Fibroblast of the conjunctiva (primary cell): ENCODE data around the gene PPP1R13B.
"Not testable (repeated sequence)": the region's sequence is repeated elsewhere in the genome, so short reads cannot be mapped to it uniquely, and the experiment has no call there.

Source experiments
- DNase-seq: peaks from one replicate; pipeline ENCODE4 v3.0.0-alpha.2; 2010; ENCODE audit warnings: low read depth

The PPP1R13B gene

DNA sequence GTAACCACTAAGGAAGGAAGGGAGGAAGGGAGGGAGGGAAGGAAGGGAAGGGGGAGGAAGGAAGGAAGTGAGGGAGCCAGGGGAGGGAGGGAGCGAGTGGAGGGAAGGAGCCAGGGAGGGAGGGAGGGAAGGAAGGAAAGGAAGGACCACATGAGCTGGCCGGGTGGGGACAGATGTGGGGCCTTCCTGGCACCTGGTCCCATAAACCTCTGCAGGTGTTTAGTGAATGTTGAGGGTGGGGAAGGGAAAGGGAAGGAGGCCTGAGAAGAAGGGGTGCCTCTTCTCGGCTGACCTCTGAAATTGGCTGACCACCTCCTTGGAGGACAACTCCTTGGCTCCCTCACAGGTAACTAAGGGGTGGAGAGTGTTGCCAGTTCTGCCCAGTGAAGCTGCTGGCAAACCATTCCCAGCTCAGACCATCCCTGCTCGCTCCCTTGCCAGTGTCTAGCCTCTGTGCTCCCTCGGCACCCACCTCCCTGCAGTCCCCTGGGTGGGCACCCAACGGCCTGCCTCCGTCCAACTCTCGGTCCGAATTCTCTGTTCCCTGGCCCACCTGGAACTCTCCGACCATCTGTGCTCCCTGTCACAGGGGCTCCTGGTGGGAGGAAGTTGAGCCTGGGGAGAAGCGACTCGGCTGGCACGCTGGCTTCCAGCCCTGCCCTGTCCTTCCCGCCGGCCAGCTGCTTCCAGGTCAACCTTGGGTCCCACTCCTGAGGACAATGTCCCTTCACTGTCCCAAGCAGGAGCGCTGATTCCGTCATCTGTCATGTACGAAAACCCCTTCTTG is 12.2 kb upstream of the PPP1R13B start:
- DNase-seq: no peak

DNA sequence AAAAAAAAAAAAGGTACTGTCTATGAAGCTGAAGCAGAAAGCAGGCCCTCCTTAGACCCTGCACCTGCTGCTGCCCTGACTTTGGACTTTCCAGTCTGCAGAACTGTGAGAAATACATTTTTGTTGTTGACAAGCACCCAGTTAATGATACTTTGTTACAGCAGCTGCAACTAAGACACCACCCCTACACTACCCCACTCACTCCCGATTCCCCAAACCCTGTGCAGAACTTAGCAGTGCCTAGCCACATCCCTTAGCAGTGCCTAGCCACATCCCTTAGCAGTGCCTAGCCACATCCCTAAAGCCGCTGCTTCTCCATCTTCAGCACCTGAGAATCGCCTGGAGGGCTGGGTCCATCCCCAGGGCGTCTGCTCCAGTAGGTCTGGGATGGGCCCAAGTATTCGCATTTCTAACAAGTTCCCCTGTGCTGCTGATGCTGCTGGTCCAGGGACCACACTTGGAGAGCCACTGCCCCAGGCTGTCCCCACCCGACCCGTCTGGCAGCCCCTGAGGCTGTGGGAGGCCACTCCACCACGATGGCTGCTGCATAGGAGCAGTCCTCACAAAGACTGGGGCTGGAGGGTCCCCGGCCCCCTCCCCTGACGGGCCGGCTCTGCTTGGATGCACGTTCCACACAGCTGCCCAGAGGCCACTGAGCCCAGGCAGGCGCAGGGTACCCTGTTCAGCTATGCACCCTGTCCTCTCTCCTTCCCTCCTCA is 10.8 kb upstream of the PPP1R13B start:
- no peak for DNase-seq

DNA sequence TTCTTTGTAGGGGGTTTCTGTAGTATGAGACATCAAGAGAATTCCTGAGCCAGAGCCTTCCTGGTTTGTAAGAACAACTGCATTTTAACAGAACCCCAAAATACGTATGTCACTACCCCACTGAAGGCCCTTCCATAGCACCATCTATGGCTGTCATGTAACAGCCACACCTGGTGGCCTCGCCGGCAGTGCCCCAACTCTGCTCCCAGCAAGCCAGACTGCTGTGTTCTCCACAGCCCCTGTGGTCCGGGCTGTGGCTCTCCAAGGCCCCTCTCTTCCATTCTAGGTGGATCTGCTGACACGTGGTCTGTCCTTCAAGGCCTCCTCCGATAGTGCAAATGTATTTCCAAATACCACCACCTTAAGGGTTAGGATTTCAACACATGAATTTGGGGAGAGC is 9.9 kb upstream of the PPP1R13B start:
- DNase-seq: no peak

DNA sequence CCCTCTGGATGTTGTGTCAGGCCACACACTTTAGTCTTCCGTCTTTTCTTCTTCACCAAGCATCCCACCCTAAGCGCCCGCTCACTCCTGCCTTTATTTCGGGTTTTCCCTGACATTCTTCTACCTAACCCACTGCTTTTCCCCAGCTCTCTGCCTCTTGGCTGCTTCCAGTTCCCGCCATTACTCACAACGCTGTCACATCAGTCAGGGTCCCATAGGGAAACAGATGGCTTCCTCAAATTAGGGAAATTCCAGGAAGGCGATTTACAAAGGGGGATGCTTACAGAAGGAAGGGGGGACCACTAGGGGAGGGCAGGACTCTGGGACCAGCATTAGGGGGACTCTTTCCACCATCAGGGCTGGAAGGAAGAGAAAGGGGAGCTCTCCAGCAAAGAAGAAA is 9.2 kb upstream of the PPP1R13B start:
- DNase-seq: no peak

DNA sequence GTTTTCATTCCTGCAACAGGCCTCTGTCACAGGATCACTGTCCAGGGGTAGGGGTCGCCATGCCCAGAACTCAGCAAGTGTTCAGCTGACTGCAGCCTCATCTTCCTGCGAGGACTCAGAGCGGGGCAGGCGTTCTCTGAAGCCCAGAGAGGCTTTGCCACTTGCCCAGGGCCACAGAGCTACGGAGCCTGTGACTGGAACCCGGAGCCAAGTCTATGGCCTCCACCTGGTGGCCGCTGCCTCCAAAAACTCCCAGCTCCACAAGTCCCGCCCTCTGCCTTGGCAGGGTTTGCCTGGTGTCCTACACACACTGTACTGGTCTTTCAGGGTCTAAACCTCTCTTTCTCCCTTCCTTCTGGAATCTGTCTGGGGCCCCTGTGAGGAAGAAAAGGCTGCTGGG is 8.7 kb upstream of the PPP1R13B start:
- DNase-seq: no peak

DNA sequence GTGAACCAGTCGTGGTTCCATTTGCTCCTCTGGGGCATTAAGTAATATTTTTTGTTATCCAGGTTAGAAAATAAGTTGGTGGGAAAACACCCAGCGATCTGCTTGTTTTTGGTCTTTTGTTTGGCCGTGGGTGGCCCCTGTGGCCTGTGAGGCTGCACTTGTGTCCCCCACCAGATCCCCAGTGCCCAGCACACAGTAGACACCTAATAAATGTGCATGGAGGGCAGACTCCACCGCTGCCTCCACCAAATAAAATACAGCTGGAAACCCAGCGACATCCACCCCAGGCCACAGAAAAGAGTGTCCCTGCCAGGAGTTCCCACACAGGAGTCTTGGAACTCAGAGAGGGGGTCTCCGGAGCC is 8.3 kb upstream of the PPP1R13B start:
- no peak for DNase-seq

DNA sequence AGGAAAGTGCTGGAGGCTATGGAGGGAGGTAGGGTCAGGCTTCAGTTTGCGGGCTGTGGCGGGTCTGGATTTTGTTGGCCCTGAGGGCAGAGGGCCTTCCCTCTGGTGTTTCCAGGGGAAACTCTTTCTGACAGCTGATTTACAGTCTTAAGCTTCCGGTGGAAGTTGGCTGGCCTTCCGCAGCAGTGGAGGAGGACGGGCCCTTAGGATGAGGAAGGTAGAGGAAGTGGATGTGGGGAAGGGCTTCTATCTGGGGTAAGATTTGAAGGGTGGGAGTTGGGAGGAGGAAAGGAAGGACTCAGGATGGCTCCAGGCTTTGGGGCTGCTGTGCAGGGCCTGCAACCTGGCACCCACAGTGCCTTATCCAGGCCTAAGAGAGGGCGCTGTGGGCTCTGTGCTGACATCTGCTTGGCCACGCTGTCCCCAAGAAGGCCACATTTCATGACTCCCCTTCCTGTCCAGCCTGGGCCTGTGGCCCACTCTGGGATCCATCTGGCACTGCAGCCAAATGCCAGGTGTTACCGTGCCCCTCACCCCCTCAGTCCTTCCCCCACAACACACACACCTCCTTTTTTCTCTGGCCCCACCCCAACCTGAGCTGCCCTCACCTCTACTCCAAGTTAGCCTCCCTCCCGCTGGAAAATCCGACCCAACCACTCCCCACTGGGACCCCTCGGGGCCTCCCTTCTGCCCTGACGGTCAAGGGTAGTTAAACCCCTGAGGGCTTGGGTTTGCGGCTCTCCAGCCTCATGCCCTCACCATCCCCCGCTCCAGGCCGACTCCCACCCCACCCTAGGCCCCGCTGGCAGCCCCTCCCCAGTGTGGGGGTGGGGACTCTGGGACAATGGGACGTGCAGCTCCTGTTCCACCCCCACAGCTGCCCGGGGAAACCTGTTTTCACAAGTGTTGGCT is 7.7 kb upstream of the PPP1R13B start:
- no peak for DNase-seq

DNA sequence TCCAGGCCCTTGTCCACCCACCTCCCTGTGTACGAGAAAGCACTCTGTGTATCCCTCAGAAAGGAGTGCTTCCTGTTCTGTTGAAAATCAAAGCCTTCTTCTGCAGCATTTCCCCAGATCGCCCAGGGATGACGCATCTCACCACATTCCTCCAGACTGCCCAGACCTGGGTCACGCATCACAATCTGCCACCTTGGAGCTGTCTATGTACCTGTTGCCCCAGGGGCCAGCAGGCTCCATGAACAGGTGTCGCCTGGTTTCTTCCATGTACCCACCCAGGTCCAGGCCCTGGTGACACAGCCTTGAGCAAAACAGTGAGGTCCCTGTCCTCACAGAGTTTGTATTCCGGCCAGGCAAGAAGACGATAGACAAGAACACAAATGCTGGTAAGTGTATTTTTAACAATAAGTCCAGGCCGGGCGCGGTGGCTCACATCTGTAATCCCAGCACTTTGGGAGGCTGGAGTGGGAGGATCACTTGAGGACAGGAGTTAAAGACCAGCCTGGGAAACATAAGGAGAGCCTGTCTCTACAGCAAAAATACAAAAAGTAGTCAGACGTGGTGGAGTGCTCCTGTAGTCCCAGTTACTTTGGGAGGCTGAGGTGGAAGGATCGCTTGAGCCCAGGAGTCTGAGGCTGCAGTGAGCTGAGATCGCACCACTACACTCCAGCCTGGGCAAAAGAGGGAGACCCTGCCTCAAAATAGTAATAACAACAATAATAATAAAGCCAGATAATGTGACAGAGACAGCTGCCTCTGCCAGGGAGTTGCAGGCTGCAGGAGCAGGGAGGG is 6.8 kb upstream of the PPP1R13B start:
- DNase-seq: no peak

DNA sequence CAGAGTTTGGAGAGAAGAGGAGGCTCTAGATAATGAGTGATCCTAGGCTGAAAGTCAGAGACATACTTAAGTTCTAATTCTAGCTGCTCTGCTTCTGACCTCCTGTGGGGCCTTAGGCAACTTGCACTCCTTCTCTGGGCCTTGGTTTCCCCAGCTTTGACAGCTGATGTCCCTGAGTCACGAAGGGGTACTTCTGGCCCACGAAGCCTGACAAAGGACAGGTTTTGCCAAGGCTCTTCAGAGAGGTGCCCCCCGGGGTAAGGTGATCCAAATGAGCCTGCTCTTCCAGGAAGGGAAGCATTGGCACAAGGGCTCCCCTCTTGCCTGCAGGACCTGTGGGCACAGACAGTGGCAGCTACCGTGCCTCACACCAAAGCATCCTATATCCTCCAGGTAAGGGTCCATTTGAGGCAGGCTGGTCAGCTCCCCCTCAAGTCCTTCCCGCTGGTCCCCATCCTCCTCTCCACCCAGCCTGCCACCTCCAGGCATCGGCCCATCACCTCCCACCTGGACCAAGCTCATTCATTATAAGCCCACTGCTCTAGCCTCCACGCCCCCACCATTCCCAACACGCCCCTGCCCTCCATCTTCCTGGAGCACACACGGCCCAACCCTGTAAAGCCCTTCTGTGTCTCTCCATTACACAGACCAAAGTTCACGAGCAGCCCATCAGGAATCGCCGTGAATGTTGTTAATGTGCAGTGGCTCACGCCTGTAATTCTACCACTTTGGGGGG is 1.9 kb upstream of the PPP1R13B start:
- no peak for DNase-seq

DNA sequence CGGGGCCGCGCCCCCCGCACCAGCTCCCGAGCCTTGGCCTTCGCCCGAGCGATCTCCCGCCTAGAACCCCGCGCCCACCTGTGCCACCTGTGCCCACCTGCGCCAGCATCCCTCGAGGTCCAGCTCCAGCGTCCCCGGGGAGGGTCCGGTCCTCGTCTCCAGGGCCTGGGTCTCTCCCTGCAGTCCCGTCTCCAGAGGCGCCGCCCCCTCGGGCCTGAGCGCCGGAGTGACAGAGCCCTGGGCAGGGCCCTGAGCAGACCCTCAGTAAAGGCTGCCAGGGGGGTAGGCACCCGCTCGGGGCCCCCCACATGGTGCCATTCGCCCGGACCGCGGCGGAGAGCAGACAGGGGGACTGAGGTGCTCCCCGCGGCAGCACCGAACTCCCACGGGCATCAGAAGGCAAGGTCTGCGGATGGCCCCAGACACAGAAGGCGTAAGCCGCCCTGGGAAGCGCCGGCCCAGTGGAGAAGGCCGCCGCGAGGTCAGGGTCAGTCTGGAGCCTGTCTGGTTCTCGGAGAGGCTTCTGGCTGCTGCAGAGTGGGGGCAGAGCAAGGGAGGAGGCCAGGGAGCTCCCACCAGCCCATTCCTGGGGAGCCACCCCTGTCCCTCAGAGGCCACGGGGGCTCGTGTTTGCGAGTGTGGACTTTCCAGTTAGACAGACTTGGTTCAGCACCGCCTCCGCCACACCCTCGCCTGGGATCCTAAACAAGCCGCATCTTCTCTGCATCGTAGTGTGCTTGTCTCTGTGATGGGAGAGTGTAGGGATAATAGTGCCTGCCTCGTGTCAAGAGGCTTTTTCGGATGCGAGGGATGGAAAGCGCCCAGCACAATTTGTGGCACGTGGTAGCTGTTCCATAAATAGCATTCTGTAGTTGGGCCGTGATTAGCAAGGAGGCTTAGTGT is 1.1 kb upstream of the PPP1R13B start:
- no peak for DNase-seq

DNA sequence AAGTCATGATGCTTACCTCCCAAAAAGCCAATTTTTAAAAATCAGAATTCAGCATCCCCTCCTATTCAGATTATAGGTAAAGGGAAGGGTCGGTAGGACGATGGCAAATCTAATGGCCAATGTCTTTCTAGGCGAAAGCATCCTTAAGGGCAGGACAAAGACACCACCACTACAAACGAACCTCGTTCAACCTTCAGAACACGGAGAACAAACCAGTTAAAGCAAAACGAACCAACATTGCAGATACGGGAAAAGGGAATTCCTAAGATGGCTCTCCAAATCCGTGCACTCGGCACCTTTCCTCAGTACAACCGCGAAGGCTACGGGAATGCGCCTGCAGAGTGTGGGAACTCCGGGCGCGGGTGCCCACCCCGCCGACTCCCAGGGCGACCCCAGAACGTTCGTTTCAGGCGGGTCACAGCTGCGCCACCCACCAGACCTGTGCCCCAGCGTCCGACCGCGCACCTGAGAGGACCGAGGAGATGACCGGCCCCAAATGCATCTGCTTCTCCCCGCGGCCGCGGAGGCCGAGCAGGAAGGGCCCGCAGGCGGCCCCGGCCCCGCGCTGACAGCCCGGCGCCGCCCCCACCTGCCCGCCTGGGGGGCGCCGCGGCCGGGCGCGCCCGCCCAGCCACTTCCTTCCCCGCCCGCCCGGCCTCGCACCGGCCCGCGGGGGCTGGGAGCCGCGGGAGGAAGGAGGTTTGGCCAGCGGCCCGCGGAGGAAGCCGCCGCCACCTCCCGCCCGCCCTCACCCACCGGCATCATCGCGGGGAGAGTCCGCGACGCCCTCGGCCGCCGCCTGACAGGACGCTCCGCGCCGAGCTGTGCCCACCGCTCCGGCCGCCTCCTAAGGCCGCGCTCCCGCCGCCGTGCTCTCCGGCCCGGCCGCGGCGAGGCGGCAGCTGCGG is 578 bp downstream of the PPP1R13B start:
- no peak for DNase-seq

DNA sequence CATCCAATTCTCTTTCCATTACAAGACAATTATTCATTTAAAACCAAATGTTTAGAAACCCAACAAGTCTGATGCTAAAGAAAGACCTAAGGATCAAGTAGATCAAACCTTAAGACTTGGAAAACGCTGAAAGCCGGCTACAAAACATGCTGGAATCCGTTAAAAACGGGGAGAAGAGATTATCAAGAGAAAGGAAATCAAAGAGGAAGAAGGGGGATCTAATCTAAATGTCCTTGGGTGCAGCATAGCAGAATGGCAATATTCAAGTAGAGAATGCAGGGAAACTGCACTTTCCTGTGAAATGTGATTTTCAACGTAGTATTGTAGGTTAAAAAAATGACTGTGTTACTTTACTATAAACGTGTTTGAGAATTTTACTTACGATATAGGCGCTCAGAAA is 1.3 kb downstream of the PPP1R13B start:
- no peak for DNase-seq

DNA sequence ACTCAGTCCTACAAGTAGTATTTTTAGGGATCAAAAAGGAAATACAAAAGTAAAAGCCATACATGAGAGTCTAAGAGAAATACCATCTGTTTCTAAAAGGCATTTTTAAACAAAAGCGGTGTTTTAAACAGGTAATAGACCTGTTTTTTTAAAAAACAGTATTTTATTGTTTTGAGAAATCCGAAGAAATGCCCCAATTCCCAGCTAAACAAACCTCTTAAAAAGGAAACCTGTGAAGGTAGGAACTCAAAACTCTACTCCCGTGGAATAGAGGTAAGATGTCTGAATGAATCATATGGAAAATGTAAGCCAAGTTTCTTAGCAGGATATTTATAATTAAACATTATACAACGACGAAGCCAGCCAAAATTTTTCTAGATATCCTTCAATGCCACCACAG is 2.0 kb downstream of the PPP1R13B start:
- no peak for DNase-seq

DNA sequence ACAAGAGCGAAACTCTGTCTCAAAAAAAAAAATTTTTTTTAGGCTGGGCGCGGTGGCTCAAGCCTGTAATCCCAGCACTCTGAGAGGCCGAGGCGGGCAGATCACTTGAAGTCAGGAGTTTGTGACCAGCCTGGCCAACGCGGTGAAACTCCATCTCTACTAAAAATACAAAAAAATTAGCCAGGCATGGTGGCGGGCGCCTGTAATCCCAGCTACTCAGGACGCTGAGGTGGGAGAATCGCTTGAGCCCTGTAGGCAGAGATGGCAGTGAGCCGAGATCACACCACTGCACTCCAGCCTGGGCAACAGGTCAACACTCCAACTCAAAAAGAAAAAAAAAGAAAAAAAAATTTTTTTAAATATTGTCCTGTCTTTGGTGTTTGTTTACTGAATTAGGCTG is 6.1 kb downstream of the PPP1R13B start:
- DNase-seq: not testable (repeated sequence)

DNA sequence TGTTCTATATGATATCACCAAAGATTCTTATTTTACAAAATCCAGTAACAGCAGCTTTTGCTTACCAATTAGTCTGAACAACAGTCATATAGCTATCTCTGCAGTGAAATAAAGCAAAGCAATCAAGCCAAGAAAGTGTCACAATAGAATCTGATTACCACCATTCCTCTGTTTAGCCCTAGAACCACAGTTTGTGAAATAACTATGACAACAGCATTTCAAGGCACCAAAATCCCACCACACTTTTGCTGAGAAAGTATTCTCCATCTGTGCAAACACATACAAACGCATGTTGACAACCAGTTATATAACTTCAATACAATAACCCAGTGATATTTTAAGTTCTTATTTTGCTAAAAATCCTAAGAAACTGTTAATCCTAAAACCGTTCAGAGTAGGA is 7.4 kb downstream of the PPP1R13B start:
- DNase-seq: no peak

DNA sequence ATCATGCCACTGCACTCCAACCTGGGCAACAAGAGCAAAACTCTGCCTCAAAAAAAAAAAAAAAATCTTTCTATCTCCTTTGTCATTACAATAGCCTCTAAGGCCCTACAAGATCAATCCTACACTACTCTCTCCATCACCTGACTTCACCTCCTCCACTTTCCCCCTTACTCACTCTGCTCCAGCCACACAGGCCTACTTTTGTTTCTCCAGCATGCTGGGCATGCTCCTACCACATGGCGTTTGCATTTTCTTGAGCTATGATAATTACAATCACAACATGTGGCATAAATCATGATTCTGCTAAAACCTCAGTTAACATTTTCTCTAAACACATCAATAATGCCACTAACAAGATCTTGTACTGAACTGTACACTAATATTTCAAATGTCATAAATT is 7.8 kb downstream of the PPP1R13B start:
- no peak for DNase-seq

DNA sequence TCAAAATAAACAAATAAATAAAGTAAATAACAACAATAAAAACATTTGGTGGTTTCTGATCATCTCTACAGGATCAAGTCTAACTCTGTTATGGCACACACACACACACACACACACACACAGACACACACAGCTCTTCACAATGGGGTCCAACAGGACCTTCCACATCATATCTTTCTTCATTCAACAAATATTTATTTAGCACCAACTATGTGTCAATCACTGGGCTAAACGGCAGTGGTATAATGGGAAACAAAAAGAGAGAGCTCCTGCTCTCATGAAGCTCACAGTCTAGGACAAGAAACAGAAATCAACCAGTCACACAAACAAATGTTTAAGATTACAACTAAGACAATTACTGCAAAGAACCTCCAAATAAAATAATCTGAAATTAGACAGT is 9.3 kb downstream of the PPP1R13B start:
- no peak for DNase-seq

DNA sequence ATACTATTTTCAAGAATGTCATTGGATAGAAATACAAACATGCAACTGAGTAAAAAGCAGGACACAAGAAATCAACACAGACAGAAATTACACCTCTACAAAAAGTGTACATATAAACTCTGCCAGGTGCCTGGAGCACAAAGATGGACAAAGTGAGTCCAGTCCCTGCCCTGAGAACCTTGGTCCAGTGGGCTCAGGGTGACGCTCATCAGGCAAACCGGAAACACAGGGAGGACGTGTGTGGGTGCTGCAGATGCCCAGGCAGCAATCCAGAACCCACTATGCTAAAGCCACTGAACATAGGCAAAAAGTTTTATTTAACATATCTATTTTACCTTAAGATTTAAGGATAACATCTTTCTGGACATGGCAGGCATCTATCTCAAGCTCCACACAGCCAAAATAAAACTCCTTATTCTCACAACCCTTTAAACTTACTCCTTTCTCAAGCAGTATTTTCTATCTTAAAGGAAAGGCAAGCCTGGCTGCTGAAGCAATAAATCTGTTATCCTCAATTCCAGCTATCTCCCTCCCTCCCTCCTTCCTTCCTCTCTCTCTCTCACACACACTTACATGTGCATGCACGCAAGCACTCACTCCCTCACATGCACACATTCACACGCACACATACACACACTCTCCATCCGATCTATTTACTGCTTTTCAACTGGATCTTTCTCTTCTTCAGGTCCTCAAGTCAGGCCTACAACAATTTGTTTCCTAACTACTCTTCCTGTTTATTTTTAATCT is 10.2 kb downstream of the PPP1R13B start:
- no peak for DNase-seq
